Mucosa of stomach (tissue), 1 donor: ENCODE results near the gene NADK2.

Source experiments
- H3K27me3 ChIP-seq: one replicate; pipeline ENCODE4 v1.7.0; 2013; ENCODE audit warnings: mild to moderate bottlenecking, low read length; ENCODE audit not compliant: control insufficient read depth, insufficient read depth
- H3K36me3 ChIP-seq: one replicate; pipeline ENCODE4 v1.7.0; 2013; ENCODE audit warnings: low read length; ENCODE audit not compliant: control insufficient read depth, insufficient read depth
- H3K4me1 ChIP-seq: one replicate; pipeline ENCODE4 v1.7.0; 2013; ENCODE audit warnings: mild to moderate bottlenecking, low read length; ENCODE audit not compliant: control insufficient read depth, insufficient read depth
- H3K4me3 ChIP-seq: one replicate; pipeline ENCODE4 v1.7.0; 2013; ENCODE audit warnings: low read length
- H3K9ac ChIP-seq: one replicate; pipeline ENCODE4 v1.7.0; 2013; ENCODE audit warnings: mild to moderate bottlenecking, low read length, moderate library complexity
- H3K9me3 ChIP-seq: one replicate; pipeline ENCODE4 v1.7.0; 2013; ENCODE audit warnings: mild to moderate bottlenecking, low read length, moderate library complexity; ENCODE audit not compliant: control insufficient read depth
- donor health status: Pancreatic carcinoma.

The NADK2 gene

DNA sequence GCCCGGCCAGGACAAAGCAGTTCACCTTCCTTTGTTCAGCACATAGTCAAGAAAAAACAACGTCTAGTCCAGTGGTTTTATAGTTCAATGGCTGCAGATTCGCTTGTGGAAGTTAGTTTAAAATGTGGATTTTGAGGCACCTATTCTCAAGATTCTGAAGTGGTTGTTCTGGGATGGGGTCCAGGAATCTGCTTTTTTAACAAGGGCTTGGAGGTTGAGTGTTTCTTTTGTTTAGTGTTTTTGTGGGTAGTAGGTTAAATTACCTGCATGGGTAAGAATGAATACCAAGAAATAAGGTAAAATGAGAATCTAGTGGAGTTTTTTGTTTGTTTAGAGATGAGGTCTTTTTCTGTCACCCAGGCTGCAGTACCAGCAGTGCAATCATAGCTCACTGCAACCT, 28.4 kb upstream of the NADK2 start:
- Histone ChIP-seq H3K4me1 (no peaks in the 10 kb centered on the region), H3K9ac (no peak overlapping the region), H3K36me3 (no peaks in the 10 kb centered on the region), H3K4me3 (no peak overlapping the region), H3K9me3 (no peaks in the 10 kb centered on the region), H3K27me3 (no peaks in the 10 kb centered on the region)

DNA sequence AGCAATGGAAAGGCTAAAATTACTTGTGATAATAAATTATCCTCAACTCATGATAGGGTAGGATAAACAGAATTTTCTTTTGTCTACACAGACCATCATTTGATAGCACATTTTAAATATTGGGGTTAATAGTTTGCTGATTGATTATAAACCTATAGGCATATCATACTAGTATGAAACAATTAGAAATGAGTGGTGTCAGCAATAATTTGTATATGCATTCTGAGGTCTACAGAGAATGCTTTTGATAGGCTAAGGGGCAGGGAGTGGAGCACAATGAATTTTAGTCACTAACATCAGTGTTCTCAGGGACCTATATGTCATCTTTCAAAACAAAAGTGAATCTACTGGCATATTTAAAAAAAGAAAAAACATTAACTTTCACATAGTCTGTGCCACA, 27.8 kb upstream of the NADK2 start:
- no peaks in the 10 kb centered on the region for H3K9me3 ChIP-seq
- H3K4me1 ChIP-seq = no peaks in the 10 kb centered on the region
- no peak overlapping the region for H3K9ac ChIP-seq
- H3K4me3 ChIP-seq = no peak overlapping the region
- no peaks in the 10 kb centered on the region for H3K36me3 ChIP-seq
- H3K27me3 ChIP-seq = no peaks in the 10 kb centered on the region

DNA sequence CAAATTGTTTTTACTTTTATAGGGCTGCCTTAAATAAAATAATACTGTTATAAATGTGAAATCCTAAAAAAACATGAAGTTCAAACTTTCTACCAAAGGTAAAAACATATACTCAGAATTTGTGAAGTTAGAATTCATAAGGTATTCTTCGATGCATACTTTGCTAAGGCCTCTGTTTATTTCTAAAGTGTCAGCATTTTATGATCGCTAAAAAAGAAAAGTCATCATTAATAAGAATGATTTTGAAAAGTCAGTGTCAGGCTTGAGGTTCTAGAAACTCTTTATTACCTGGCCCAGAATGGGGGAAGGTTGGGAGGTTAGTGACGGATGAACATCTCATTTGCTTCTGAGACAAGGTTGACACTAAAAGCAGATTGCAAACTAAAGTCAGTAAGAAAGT, 26.2 kb upstream of the NADK2 start:
- H3K4me1 ChIP-seq = no peaks in the 10 kb centered on the region
- H3K27me3 ChIP-seq = no peaks in the 10 kb centered on the region
- H3K9me3 ChIP-seq = no peaks in the 10 kb centered on the region
- H3K36me3 ChIP-seq = no peaks in the 10 kb centered on the region
- no peak overlapping the region for H3K9ac ChIP-seq
- no peak overlapping the region for H3K4me3 ChIP-seq

DNA sequence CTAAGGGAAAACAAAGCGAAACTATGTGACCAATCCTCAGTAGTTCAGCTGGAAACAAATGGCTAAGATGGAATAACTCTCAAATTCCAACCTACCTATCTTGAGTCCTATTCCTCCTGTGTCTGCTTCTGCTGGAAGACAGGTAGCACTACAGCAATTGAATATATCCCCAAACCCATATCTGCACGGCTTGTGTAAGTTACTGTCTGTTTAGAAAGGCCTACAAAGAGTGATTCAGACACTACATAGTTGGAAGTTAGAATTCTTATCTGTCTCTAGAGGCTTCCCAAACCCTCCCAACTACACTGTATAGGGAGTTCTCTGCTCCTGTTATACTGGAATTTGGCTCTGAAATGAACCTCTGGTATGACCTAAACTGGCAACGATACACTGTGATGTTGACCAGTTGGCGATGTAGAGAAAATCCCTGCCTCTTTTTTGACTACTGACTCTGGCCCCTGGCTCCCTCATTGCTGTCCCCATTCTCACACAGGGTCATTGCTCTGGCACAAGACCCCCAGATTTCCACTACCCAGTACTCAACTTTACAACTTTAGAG, 22.6 kb upstream of the NADK2 start:
- Histone ChIP-seq H3K36me3 (no peaks in the 10 kb centered on the region), H3K9ac (no peak overlapping the region), H3K4me1 (no peaks in the 10 kb centered on the region), H3K27me3 (no peaks in the 10 kb centered on the region), H3K9me3 (no peaks in the 10 kb centered on the region), H3K4me3 (no peak overlapping the region)

DNA sequence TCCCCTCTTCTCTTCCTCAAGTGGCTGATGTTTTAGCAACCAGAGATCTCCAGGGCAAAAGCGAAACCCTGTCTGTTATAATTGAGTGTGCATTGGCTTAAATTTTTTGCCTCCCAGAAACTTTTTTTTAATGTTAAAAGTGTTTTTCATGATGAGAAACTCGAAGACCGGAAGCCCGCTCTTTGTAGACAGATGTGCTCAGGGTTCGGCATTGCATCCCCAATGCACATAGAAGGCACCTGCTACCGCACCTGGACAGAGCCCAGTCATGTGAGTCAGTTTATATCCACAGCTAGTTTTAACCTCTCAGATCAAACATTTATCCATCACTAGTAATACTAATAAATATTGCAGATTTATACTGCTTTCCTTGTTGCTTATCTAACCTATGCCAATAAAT, 19.5 kb upstream of the NADK2 start:
- Histone ChIP-seq H3K36me3 (no peaks in the 10 kb centered on the region), H3K4me3 (no peak overlapping the region), H3K9me3 (no peaks in the 10 kb centered on the region), H3K4me1 (no peaks in the 10 kb centered on the region), H3K27me3 (no peaks in the 10 kb centered on the region), H3K9ac (no peak overlapping the region)

DNA sequence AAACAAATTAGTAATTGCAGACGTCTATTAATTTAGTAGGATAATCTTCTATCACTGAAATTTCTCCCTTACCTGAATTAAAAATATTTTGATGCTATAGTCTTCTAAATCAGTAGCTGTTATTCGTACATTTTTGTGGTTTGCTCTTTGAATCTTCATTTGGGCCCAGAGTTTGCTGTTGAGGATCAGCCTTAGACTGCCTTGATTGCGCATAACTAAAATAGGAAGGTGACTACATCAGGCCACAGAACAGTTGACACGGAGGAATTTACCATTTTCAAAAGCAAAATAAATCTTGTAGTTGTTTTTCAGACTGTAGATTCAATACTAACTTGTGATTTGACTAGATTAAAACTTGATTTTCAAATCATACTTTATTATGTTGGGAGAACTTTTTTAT, 11.8 kb upstream of the NADK2 start:
- Histone ChIP-seq H3K4me1 (no peaks in the 10 kb centered on the region), H3K36me3 (no peaks in the 10 kb centered on the region), H3K4me3 (no peak overlapping the region), H3K9me3 (no peaks in the 10 kb centered on the region), H3K27me3 (no peaks in the 10 kb centered on the region), H3K9ac (no peak overlapping the region)

DNA sequence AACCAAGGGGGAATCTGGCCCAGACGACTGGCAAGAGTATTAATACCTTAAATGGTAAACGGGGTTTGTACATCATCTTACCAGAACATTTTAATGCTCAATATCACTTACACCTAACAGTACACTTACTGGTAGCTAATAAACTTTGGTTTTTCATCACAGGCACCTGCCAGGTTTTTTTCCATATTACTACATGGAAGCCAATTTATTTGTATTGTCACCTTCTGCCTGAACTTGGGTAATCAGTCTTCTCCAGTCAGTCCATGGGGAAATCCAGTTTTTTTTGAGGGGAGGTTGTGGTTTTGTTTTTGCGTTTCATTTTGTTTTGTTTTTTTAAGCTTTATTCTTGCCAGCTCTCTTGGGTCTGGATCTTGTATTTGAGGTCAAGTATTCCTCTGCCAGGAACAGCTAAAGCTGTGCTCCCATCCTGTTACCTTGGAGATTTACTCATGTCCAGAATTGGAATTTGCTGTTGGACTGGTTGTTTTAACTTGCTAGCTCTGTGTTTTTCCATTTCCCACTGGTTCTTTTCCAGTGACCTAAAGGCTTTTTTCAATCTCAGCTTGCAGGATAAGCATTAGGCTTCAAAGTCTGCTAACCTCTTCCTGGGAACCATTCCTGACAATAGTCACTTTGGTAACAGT, 11.1 kb upstream of the NADK2 start:
- Histone ChIP-seq H3K4me1 (no peaks in the 10 kb centered on the region), H3K9me3 (no peaks in the 10 kb centered on the region), H3K4me3 (no peak overlapping the region), H3K27me3 (no peaks in the 10 kb centered on the region), H3K36me3 (no peaks in the 10 kb centered on the region), H3K9ac (no peak overlapping the region)

DNA sequence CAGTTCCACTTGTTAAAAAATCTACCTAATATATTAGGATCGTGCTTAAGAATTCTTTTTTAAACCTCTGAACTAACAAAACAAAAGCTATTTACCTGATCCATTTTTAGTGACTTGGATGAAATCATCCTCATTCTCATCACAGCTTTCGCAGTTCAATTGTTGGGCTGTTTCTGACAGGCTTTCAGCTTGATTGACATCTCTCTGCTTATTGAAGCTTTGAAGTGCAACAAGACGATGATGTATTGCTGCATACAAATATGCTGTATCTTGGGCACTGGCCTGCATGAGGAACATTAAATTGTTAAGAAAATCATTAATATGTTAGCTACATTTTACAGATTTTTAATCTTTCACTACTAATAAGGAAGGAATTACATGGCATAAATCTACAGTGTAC, 9.5 kb upstream of the NADK2 start:
- H3K27me3 ChIP-seq = no peaks in the 10 kb centered on the region
- H3K4me1 ChIP-seq = no peaks in the 10 kb centered on the region
- H3K36me3 ChIP-seq = no peaks in the 10 kb centered on the region
- no peak overlapping the region for H3K9ac ChIP-seq
- H3K9me3 ChIP-seq = no peaks in the 10 kb centered on the region
- no peak overlapping the region for H3K4me3 ChIP-seq

DNA sequence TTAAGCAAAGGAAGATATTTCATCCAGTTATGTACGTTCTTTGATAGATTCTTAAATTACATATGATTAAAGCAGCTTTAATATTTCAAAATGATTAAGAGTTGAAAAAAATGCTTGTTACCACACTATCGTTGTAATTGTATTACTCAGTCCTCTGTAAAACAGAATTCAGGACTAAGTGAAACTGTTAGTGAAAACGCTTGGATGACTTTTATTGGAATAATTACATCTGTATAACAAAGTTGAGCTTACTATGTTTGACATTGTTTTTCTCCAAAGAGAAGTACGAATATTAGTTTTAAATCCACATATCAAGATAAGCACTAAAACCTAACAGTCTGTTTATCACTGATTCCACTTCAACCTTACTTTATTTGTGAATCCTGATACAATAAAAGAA, 8.7 kb upstream of the NADK2 start:
- no peaks in the 10 kb centered on the region for H3K27me3 ChIP-seq
- no peaks in the 10 kb centered on the region for H3K9me3 ChIP-seq
- H3K4me1 ChIP-seq = no peaks in the 10 kb centered on the region
- no peak overlapping the region for H3K9ac ChIP-seq
- H3K36me3 ChIP-seq = no peaks in the 10 kb centered on the region
- H3K4me3 ChIP-seq = no peak overlapping the region

DNA sequence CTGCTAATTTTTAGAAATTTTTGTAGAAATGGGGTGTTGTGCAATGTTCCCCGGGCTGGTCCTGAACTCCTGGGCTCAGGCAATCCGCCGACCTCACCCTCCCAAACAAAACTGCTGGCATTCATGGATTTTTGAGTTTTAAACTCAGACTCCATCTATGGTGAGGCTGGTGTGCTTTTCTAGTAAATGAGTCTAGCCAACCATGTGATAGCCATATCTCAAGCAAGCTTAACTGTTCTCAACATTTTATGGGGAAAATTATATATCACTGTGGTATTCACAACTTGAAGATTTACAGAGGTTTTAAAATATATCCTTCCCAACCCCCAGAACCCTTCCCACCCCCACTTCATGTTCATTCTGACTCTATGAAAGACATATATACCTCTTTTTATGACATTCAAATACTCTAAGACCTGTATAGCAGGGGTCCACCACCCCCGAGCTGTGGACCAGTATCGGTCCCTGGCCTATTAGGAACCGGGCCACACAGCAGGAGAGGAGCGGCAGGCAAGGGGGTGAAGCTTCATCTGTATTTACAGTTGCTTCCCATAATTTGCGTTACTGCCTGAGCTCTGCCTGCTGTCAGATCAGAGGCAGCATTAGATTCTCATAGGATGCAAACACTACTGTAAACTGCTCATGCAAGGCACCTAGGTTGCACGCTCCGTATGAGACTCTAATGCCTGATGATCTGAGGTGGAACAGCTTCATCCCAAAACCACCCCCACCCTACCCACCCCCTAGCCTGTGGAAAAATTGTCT, 4.5 kb upstream of the NADK2 start:
- Histone ChIP-seq H3K4me3 (no peak overlapping the region), H3K27me3 (no peaks in the 10 kb centered on the region), H3K9ac (no peak overlapping the region), H3K36me3 (no peaks in the 10 kb centered on the region), H3K9me3 (no peaks in the 10 kb centered on the region), H3K4me1 (peaks cover 8% of the 10 kb centered on the region)

DNA sequence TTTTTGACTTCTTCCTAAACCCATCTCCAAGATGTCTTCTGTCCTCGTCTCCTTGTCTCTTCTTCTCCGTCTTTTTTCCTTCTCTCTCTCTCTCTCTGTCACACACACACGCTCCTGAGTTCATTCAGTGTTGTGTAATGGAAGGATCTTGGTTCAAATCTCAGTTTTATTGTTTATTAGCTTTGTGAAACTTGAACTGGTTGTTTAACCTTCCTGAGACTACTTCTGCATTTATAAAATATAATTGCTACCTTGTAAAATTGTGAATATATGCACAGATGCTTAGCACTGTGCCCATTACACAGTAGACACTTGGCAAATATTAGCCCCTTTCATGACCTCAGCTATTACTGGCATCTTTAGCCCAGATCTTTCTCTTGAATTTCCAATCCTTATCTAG, 2.4 kb upstream of the NADK2 start:
- H3K4me1 ChIP-seq = peaks cover 12% of the 10 kb centered on the region
- H3K9me3 ChIP-seq = no peaks in the 10 kb centered on the region
- H3K27me3 ChIP-seq = no peaks in the 10 kb centered on the region
- no peak overlapping the region for H3K4me3 ChIP-seq
- no peaks in the 10 kb centered on the region for H3K36me3 ChIP-seq
- H3K9ac ChIP-seq = no peak overlapping the region

DNA sequence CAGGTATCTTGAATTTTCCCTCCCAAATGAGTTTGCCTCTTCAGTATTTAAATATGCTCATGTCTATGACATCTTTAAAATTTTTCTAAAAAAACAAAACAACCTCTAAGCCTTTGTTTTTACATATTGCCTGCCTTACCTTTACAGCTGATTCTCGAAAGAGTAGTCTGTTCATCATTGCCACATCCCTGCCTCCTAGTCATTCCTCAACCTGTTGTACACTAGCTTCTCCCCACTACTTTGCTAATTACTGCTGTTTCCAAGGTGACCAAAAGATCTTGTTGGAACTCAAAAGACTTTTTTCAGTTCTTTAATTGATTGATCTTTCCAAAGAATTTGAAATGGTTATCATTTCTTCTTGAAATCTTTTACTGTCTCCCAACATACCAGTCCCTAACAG, 1.9 kb upstream of the NADK2 start:
- Histone ChIP-seq H3K4me3 (no peak overlapping the region), H3K27me3 (no peaks in the 10 kb centered on the region), H3K4me1 (peaks cover 16% of the 10 kb centered on the region), H3K36me3 (no peaks in the 10 kb centered on the region), H3K9me3 (no peaks in the 10 kb centered on the region), H3K9ac (no peak overlapping the region)
